Activated CD4-positive, alpha-beta T cell treated with anti-CD3 and anti-CD28 coated beads, Interleukin-2, amount 10 ng/mL, durations not matched to agents 24 days and 14 days (primary cell): ENCODE results near the gene CAST. TPM values are rescaled to one million over a fixed set of nuclear protein-coding genes. Genes with fewer than 3 reads are reported as not detected.

Experiments
- DNase-seq: peaks from one replicate; pipeline ENCODE4 v3.0.0; 2022
- H3K27ac Mint-ChIP-seq: one replicate; pipeline ENCODE4 v1.8.0; 2022; ENCODE audit warnings: mild to moderate bottlenecking, mixed read lengths
- H3K27me3 Mint-ChIP-seq: one replicate; pipeline ENCODE4 v1.8.0; 2022; ENCODE audit warnings: mixed read lengths
- H3K36me3 Mint-ChIP-seq: one replicate; pipeline ENCODE4 v1.8.0; 2022; ENCODE audit warnings: low read depth, mild to moderate bottlenecking, mixed read lengths
- H3K4me1 Mint-ChIP-seq: one replicate; pipeline ENCODE4 v1.8.0; 2021; ENCODE audit warnings: mixed read lengths
- H3K4me3 Mint-ChIP-seq: one replicate; pipeline ENCODE4 v1.8.0; 2022; ENCODE audit warnings: mild to moderate bottlenecking, moderate library complexity, mixed read lengths
- H3K9me3 Mint-ChIP-seq: one replicate; pipeline ENCODE4 v1.8.0; 2021; ENCODE audit warnings: mixed read lengths
- intact Hi-C: fragments of 100-400 bp; cut with micrococcal nuclease; formaldehyde crosslinking; loops from one replicate; pipeline ENCODE4 v1.15.1; 2023
- total RNA-seq: library from RNA; stranded (reverse); gene quantifications from 2 replicates; pipeline ENCODE4 v1.2.3, GENCODE V29; 2022

CAST gene
- total RNA-seq, 1 donor from 2014 or later = 104 TPM

DNA sequence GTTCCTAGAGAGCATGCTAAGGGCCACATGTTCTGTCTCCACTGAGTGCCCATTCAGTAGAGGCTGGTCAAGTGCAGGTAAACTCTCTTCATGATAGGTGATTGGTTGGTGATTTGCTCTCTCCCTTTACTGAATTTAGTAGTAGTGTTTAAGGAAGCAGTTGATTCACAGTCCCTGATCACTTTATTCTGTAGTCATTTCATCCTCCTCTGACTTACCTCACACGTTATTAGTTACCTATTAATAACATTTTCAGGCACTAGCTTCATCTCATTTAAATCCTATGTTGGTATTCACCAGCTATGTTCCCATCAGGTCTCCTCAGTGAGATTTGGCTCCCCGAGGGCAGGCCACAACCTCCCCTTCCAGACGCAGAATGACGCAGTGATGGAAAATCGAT, 93.7 kb downstream of the CAST start:
- Mint-ChIP-seq H3K4me1 (no peaks in the 10 kb centered on the region), H3K9me3 (no peaks in the 10 kb centered on the region), H3K36me3 (peaks cover 52% of the 10 kb centered on the region), H3K4me3 (no peak overlapping the region), H3K27me3 (no peaks in the 10 kb centered on the region), H3K27ac (peak overlapping the region; percentile 24)
- intact Hi-C loops = no loop called here
- no peak for DNase-seq

DNA sequence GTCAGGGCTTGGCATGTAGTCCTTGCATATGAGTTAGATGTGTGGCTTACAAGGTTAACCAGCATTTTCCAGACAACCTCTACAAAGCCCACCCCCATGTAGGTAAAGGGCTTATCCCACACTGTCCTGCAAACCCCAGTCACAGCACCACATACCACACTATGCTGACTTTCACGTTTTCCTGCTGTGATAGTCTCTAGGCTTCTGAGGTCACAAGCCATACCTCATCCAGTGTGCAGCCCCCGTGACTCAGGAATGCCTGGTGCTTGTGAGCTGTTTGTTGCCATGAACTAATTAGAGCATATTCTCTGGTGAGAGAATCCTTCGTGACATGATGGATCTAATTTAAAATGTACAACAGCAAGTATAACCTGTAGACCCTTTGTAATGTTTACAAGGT, 94.8 kb downstream of the CAST start:
- intact Hi-C loops = no loop called here
- Mint-ChIP-seq H3K27ac (no peak overlapping the region), H3K9me3 (no peaks in the 10 kb centered on the region), H3K4me3 (no peak overlapping the region), H3K27me3 (no peaks in the 10 kb centered on the region), H3K36me3 (peaks cover 48% of the 10 kb centered on the region), H3K4me1 (no peaks in the 10 kb centered on the region)
- no peak for DNase-seq

DNA sequence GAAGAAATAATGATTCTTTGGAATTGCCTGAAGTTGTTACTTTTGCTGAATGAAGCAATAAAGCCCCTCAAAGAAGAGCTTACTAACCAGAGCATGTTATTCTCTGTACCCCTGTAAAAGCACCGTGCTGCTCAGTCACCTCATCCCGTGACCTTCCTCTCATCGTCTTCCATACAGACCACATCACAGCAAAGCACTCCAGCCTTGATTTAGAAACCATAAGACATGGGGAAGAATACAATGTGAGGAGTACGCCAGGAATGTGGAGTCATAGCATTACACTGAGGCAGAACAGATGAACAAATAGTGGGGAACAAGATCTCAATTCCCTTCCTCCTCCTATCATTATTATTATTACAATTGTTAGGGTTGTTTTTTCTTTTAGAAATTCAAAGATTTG, 96.4 kb downstream of the CAST start:
- no peak for DNase-seq
- Mint-ChIP-seq H3K4me1 (no peaks in the 10 kb centered on the region), H3K36me3 (peaks cover 52% of the 10 kb centered on the region), H3K4me3 (no peak overlapping the region), H3K27me3 (no peaks in the 10 kb centered on the region), H3K9me3 (no peaks in the 10 kb centered on the region), H3K27ac (no peak overlapping the region)
- intact Hi-C loops = no loop called here

DNA sequence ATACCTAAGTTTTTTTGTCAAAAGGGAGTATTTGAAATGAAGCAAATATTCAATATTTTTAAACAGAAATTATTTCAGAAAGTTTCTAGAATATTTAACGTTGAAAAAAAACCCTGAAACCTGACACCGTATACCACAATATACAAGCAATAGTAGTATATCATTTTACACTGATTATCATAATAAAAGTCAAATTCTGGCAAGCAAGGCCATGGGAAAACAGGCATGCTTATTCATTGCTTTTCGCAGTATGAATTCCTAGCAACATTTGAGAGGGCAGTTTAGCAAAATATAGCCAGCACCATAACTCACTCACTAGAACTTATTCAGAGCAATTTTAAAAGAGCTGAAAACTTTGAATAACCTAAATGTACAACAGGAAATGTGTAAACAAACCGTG, 99.4 kb downstream of the CAST start:
- no peaks in the 10 kb centered on the region for H3K4me1 Mint-ChIP-seq
- intact Hi-C loops = no loop called here
- no peaks in the 10 kb centered on the region for H3K9me3 Mint-ChIP-seq
- peaks cover 43% of the 10 kb centered on the region for H3K36me3 Mint-ChIP-seq
- H3K4me3 Mint-ChIP-seq = no peak overlapping the region
- H3K27ac Mint-ChIP-seq = no peak overlapping the region
- H3K27me3 Mint-ChIP-seq = no peaks in the 10 kb centered on the region
- DNase-seq = no peak

GRCh38 chr5:96763026-96763425, 100.8 kb downstream of the CAST start:
- Mint-ChIP-seq H3K27me3 (no peaks in the 10 kb centered on the region), H3K9me3 (no peaks in the 10 kb centered on the region), H3K27ac (no peak overlapping the region), H3K4me1 (no peaks in the 10 kb centered on the region), H3K4me3 (no peak overlapping the region), H3K36me3 (peaks cover 39% of the 10 kb centered on the region)
- DNase-seq = no peak
- intact Hi-C loops = no loop called here

GRCh38 chr5:96765043-96765442, 102.9 kb downstream of the CAST start:
- H3K4me1 Mint-ChIP-seq = peaks cover 2% of the 10 kb centered on the region
- H3K27ac Mint-ChIP-seq = peak overlapping the region; percentile 37

GRCh38 chr5:96768708-96769251, 106.6 kb downstream of the CAST start:
- no peak overlapping the region for H3K27ac Mint-ChIP-seq
- intact Hi-C loops = no loop called here
- H3K9me3 Mint-ChIP-seq = no peaks in the 10 kb centered on the region
- peaks cover 15% of the 10 kb centered on the region for H3K4me1 Mint-ChIP-seq
- peaks cover 60% of the 10 kb centered on the region for H3K36me3 Mint-ChIP-seq
- no peak for DNase-seq
- no peaks in the 10 kb centered on the region for H3K27me3 Mint-ChIP-seq
- no peak overlapping the region for H3K4me3 Mint-ChIP-seq

More at GRCh38 chr5:96765043-96765442, 102.9 kb downstream of the CAST start:
- Mint-ChIP-seq H3K9me3 (no peaks in the 10 kb centered on the region), H3K36me3 (peaks cover 47% of the 10 kb centered on the region), H3K27me3 (no peaks in the 10 kb centered on the region), H3K4me3 (no peak overlapping the region)
- no peak for DNase-seq
- intact Hi-C loops = no loop called here

GRCh38 chr5:96771395-96771794, 109.2 kb downstream of the CAST start:
- Mint-ChIP-seq H3K36me3 (peaks cover 72% of the 10 kb centered on the region), H3K27ac (peak overlapping the region; percentile 78), H3K4me3 (peak overlapping the region; percentile 25), H3K9me3 (no peaks in the 10 kb centered on the region), H3K27me3 (no peaks in the 10 kb centered on the region), H3K4me1 (peaks cover 15% of the 10 kb centered on the region)
- intact Hi-C loops = no loop called here
- no peak for DNase-seq

DNA sequence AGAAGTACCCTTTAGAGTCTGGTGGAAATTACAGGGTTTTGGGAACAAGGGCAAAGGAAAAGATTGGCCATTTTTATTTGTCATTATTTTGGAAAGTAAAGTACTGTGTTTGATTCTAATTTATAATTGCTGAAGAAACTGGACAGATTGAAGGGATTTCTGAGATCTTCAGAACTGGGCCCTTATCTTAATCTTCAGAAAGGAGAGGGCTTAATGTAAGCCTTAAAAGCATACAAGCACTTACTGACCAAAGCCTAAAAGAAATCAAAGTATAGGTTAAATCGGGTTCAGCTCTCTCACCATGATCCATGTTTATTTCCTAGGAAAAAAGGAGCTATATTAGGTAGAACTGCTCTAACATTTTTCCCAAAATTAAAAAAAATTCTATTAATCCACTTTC, 109.9 kb downstream of the CAST start:
- Mint-ChIP-seq H3K9me3 (no peaks in the 10 kb centered on the region), H3K4me1 (peaks cover 15% of the 10 kb centered on the region), H3K27me3 (no peaks in the 10 kb centered on the region), H3K27ac (peak overlapping the region; percentile 54), H3K36me3 (peaks cover 69% of the 10 kb centered on the region), H3K4me3 (no peak overlapping the region)
- intact Hi-C loops = no loop called here
- DNase-seq = no peak

- Mint-ChIP-seq H3K27ac (no peak overlapping the region), H3K4me3 (no peak overlapping the region), H3K4me1 (peaks cover 15% of the 10 kb centered on the region), H3K9me3 (no peaks in the 10 kb centered on the region), H3K27me3 (no peaks in the 10 kb centered on the region), H3K36me3 (peaks cover 72% of the 10 kb centered on the region)
- no peak for DNase-seq
- intact Hi-C loops = no loop called here
Measured at GRCh38 chr5:96772542-96772941, 110.4 kb downstream of the CAST start.

- H3K27me3 Mint-ChIP-seq = no peaks in the 10 kb centered on the region
- no peaks in the 10 kb centered on the region for H3K9me3 Mint-ChIP-seq
- DNase-seq = no peak
- H3K4me1 Mint-ChIP-seq = peaks cover 13% of the 10 kb centered on the region
- H3K4me3 Mint-ChIP-seq = no peak overlapping the region
- intact Hi-C loops = no loop called here
- no peak overlapping the region for H3K27ac Mint-ChIP-seq
- peaks cover 75% of the 10 kb centered on the region for H3K36me3 Mint-ChIP-seq
Measured at GRCh38 chr5:96775050-96775449, 112.9 kb downstream of the CAST start.

DNA sequence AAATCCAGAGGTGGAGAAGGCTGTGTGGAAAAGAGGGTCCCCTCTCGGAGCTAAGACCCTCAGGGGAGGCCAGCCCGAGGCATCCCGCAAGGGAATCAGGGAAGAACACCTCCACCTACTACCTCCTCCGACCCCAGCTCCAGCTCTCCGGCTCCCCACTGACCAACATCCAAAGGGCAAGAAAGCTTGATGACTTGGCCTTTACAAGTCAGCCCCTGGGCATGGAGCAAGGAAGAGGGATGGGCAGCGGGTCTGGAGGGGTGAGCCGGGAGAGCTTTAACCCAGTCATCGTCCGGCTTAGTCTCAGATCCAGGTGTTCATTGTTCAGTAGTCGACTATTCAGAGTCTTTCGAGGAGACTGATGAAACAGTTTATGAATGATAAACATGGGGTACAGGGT, 113.5 kb downstream of the CAST start:
- Mint-ChIP-seq H3K4me1 (peaks cover 15% of the 10 kb centered on the region), H3K4me3 (no peak overlapping the region), H3K36me3 (peaks cover 76% of the 10 kb centered on the region), H3K27me3 (no peaks in the 10 kb centered on the region), H3K27ac (no peak overlapping the region), H3K9me3 (no peaks in the 10 kb centered on the region)
- intact Hi-C loops = no loop called here
- DNase-seq = peak; percentile 55

- peak; percentile 16 for DNase-seq
- no peaks in the 10 kb centered on the region for H3K27me3 Mint-ChIP-seq
- H3K27ac Mint-ChIP-seq = no peak overlapping the region
- no peak overlapping the region for H3K4me3 Mint-ChIP-seq
- peaks cover 9% of the 10 kb centered on the region for H3K4me1 Mint-ChIP-seq
- no peaks in the 10 kb centered on the region for H3K9me3 Mint-ChIP-seq
- intact Hi-C loops = no loop called here
- peaks cover 75% of the 10 kb centered on the region for H3K36me3 Mint-ChIP-seq
Measured at GRCh38 chr5:96776621-96777020, 114.4 kb downstream of the CAST start.

- H3K9me3 Mint-ChIP-seq = no peaks in the 10 kb centered on the region
- no peak overlapping the region for H3K27ac Mint-ChIP-seq
- DNase-seq = peak; percentile 51
- H3K4me3 Mint-ChIP-seq = no peak overlapping the region
- no peaks in the 10 kb centered on the region for H3K27me3 Mint-ChIP-seq
- H3K36me3 Mint-ChIP-seq = peaks cover 76% of the 10 kb centered on the region
- intact Hi-C loops = no loop called here
- peaks cover 2% of the 10 kb centered on the region for H3K4me1 Mint-ChIP-seq
Measured at GRCh38 chr5:96778409-96778808, 116.2 kb downstream of the CAST start.

- Mint-ChIP-seq H3K36me3 (peaks cover 74% of the 10 kb centered on the region), H3K27ac (peak overlapping the region; percentile 15), H3K4me1 (peaks cover 2% of the 10 kb centered on the region), H3K9me3 (no peaks in the 10 kb centered on the region), H3K4me3 (no peak overlapping the region), H3K27me3 (no peaks in the 10 kb centered on the region)
- DNase-seq = no peak
- intact Hi-C loops = no loop called here
Measured at GRCh38 chr5:96780626-96781025, 118.5 kb downstream of the CAST start.
